DOHH2 (cell line): Measurements from ENCODE around the gene TSHZ1.
A peak's percentile ranks its signal among the peaks of the same experiment; 100 is the strongest.

ENCODE experiments used
- H3F3A ChIP-seq: fragments of 200-600 bp; sonication (generic), shearing (Covaris generic); 2 replicates; pipeline ENCODE4 v1.6.0; 2016; ENCODE audit warnings: antibody characterized with exemption, mild to moderate bottlenecking; ENCODE audit not compliant: control insufficient read depth, insufficient read depth
- H3K27ac ChIP-seq: fragments of 200-600 bp; sonication (generic); 2 replicates; pipeline ENCODE4 v1.5.1; 2014; ENCODE audit warnings: low read depth, mild to moderate bottlenecking, low read length, moderate library complexity
- H3K27me3 ChIP-seq: fragments of 200-600 bp; sonication (generic); 2 replicates; pipeline ENCODE4 v1.6.1; 2014; ENCODE audit warnings: mild to moderate bottlenecking, low read length, mixed read lengths; ENCODE audit not compliant: control insufficient read depth
- H3K36me3 ChIP-seq: fragments of 200-600 bp; sonication (generic); 2 replicates; pipeline ENCODE4 v1.6.1; 2014; ENCODE audit warnings: mild to moderate bottlenecking, low read length, moderate library complexity, mixed read lengths; ENCODE audit not compliant: control insufficient read depth
- H3K4me1 ChIP-seq: fragments of 200-600 bp; sonication (generic); 2 replicates; pipeline ENCODE4 v1.6.1; 2014; ENCODE audit warnings: mild to moderate bottlenecking, low read length, mixed read lengths; ENCODE audit not compliant: control insufficient read depth
- H3K4me2 ChIP-seq: fragments of 200-600 bp; sonication (generic); 2 replicates; pipeline ENCODE4 v1.6.0; 2014; ENCODE audit warnings: mild to moderate bottlenecking, low read length, moderate library complexity
- H3K4me3 ChIP-seq: fragments of 200-600 bp; sonication (generic); 2 replicates; pipeline ENCODE4 v1.5.1; 2014; ENCODE audit warnings: mild to moderate bottlenecking, low read length, mixed read lengths
- H3K79me2 ChIP-seq: fragments of 200-600 bp; sonication (generic); 2 replicates; pipeline ENCODE4 v1.6.1; 2014; ENCODE audit warnings: mild to moderate bottlenecking, low read length, mixed read lengths; ENCODE audit not compliant: control insufficient read depth
- H3K9me2 ChIP-seq: fragments of 200-600 bp; sonication (generic); replicated peaks from 2 replicates; pipeline ENCODE4 v1.6.1; 2014; ENCODE audit warnings: mild to moderate bottlenecking, low read length, mixed read lengths; ENCODE audit not compliant: control insufficient read depth
- H3K9me3 ChIP-seq: fragments of 200-600 bp; sonication (generic); 2 replicates; pipeline ENCODE4 v1.6.1; 2014; ENCODE audit warnings: antibody characterized with exemption, low read length, mixed read lengths; ENCODE audit not compliant: control insufficient read depth, insufficient read depth
- H4K20me1 ChIP-seq: fragments of 200-600 bp; sonication (generic); 2 replicates; pipeline ENCODE4 v1.6.0; 2014; ENCODE audit warnings: low read depth, mild to moderate bottlenecking, antibody characterized with exemption, low read length, moderate library complexity; ENCODE audit not compliant: control insufficient read depth, insufficient read depth
- EZH2phosphoT487 ChIP-seq: fragments of 200-600 bp; sonication (generic); IDR thresholded peaks from 2 replicates; pipeline ENCODE4 v1.6.1; 2017; ENCODE audit warnings: borderline replicate concordance, mild to moderate bottlenecking, antibody characterized with exemption, low read length, moderate library complexity, mixed read lengths
- TF ChIP-seq, protein P1 (sequence below): fragments of 200-600 bp; sonication (generic); IDR thresholded peaks from one replicate; pipeline ENCODE4 v1.5.1; 2014; ENCODE audit warnings: antibody characterized with exemption, mild to moderate bottlenecking, low read depth, low read length; ENCODE audit not compliant: poor library complexity, severe bottlenecking

TSHZ1 gene

DNA sequence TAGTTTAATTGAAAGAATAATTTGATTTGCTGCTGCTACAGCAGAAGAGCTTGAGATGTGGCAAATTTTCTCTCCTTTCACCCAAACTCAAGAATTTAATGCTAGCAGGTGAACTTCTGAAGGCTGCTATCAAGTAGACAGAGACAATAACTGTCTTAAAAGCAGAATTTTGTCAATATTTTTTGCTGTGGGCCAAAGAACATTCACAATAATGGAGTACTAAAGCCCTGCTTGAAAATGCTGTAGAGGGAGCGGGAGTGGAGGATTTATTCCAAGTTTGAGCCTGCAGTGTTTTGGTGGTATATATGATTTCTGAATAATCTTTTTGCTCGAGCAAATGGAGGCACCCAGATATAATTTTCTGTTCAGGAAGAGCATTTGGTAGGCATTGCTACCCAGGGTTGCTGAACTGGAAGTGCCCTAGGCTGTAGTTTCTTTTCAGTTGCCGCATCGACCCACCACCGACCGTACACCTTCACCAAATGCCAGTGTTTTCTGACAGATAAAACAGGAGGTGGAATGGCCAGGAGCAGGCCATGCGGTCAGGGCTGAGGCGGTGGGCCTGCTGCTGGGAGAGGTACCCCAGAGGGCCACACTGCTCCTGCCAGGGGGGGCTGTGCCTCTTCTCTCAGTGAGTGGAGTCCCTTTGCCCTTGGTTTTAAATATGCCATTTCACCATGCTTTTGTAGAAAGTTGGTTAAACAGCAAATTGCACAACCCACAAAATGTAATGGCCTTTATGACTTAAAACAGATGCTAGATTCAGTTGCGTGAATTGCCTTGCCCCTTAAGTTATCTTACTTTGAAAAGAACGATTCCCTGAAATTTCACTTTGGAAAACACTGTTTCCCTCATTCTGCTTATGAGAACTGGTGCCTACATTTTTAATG lies 36.4 kb downstream of the TSHZ1 start:
- Histone ChIP-seq H3K4me3 (peak overlapping the region; percentile 40), H3K27ac (no peak overlapping the region), H3K36me3 (no peaks in the 10 kb centered on the region), H3K4me1 (peaks cover 20% of the 10 kb centered on the region), H3K9me2 (no peaks in the 10 kb centered on the region), H3K27me3 (no peaks in the 10 kb centered on the region), H3F3A (no peaks in the 10 kb centered on the region; the same call in 1 of the 2 replicates), H3K79me2 (peaks cover 65% of the 10 kb centered on the region), H3K9me3 (peaks cover 9% of the 10 kb centered on the region; the same call in 1 of the 2 replicates), H3K4me2 (peak overlapping the region; percentile 55), H4K20me1 (no peaks in the 10 kb centered on the region)
- TF ChIP-seq, protein P1, sequence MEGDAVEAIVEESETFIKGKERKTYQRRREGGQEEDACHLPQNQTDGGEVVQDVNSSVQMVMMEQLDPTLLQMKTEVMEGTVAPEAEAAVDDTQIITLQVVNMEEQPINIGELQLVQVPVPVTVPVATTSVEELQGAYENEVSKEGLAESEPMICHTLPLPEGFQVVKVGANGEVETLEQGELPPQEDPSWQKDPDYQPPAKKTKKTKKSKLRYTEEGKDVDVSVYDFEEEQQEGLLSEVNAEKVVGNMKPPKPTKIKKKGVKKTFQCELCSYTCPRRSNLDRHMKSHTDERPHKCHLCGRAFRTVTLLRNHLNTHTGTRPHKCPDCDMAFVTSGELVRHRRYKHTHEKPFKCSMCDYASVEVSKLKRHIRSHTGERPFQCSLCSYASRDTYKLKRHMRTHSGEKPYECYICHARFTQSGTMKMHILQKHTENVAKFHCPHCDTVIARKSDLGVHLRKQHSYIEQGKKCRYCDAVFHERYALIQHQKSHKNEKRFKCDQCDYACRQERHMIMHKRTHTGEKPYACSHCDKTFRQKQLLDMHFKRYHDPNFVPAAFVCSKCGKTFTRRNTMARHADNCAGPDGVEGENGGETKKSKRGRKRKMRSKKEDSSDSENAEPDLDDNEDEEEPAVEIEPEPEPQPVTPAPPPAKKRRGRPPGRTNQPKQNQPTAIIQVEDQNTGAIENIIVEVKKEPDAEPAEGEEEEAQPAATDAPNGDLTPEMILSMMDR: no peak
- TF ChIP-seq EZH2phosphoT487: no peak

DNA sequence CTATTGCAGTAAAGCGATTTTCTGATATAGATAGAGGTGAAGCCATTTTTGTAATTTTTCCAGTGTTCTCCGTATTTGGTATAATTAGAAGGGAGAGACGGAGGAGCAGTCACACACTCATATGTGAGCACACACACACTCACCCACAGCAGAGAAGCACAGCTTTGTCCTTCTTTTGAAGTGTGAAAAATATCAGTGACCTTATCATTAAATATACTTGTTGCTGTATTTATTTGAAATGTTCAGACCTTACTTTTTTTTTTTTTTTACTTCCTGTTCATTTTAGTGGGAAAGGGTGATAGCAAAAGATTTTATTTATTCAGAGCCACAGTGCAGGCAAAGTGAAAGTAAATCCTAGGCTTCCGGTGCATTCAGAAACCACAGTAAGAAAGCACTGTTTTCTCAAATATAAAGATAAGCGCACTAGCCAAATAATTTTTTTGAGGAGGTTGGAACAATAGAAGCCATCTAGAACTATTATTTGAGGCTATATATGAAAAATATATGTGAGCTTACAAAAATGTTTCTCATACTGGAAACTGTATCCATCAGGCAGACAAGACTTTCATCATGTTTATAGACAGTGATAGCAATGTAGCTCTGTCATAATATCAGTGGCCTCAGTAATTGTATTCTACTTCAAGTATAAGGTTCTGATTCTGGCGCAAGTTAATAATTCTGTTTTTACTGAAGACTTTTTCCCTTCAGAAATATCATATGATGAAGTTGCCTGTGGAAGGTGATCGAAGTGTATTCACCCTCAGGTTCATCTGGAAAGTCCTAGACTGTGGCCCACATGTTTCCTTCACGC lies 37.2 kb downstream of the TSHZ1 start:
- Histone ChIP-seq H3K36me3 (no peaks in the 10 kb centered on the region), H3K27ac (no peak overlapping the region), H3K27me3 (no peaks in the 10 kb centered on the region), H3K4me2 (peak overlapping the region; percentile 55), H3K4me3 (peak overlapping the region; percentile 40), H3K79me2 (peaks cover 60% of the 10 kb centered on the region), H4K20me1 (no peaks in the 10 kb centered on the region), H3K9me2 (no peaks in the 10 kb centered on the region), H3K9me3 (peaks cover 9% of the 10 kb centered on the region; the same call in 1 of the 2 replicates), H3K4me1 (peaks cover 20% of the 10 kb centered on the region), H3F3A (no peaks in the 10 kb centered on the region; the same call in 1 of the 2 replicates)
- no peak for TF ChIP-seq EZH2phosphoT487
- TF ChIP-seq, protein P1: no peak

DNA sequence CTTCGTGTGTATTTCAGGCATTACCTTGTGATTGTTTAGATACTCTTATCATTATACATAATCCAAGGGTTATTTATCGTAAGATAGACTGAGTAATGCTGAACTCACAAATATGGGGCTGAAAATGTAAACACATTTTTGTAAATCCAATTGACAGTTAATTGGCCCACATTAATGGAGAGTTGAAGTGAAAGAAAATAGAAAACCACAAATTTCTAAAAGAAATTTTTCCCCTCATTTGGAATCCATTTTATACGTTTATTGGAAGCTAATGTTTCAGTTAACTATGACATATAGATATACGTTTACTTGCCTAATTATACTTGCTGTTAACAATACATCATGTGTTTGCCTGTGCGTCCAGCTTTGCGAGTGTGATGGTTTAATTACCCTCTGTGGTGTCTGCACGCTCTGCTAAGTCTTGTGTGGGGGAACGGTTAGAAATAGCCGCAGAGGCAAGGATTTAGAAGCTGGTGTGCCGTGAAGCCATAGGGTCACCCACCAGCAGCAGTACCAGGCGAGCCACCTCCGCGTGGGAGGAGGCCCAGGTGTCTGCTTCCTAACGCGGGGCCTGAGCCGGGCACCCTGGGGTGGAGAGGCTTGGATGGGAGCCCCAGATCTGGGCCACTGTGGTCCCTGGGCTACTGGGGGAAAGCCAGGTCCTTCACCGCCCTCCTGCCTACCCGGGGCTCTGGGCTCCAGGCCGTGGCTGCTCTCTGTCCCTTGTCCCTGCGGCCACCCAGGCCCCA lies 38.0 kb downstream of the TSHZ1 start:
- no peaks in the 10 kb centered on the region for H4K20me1 ChIP-seq
- no peaks in the 10 kb centered on the region for H3K9me2 ChIP-seq
- no peaks in the 10 kb centered on the region for H3K27me3 ChIP-seq
- no peaks in the 10 kb centered on the region; the same call in 1 of the 2 replicates for H3F3A ChIP-seq
- peak overlapping the region; percentile 55; the same call in 1 of the 2 replicates for H3K4me2 ChIP-seq
- peaks cover 9% of the 10 kb centered on the region; the same call in 1 of the 2 replicates for H3K9me3 ChIP-seq
- H3K4me1 ChIP-seq: peaks cover 20% of the 10 kb centered on the region
- H3K4me3 ChIP-seq: no peak overlapping the region
- no peaks in the 10 kb centered on the region for H3K36me3 ChIP-seq
- peaks cover 66% of the 10 kb centered on the region for H3K79me2 ChIP-seq
- H3K27ac ChIP-seq: no peak overlapping the region
- TF ChIP-seq EZH2phosphoT487: no peak
- TF ChIP-seq, protein P1: no peak
